Upper lobe of left lung (tissue), 6 donors: ENCODE measurements around the gene CGREF1. TPM values are rescaled to one million over a fixed set of nuclear protein-coding genes. Genes with fewer than 3 reads are reported as not detected.

ENCODE experiments used
- ATAC-seq, 2 donors: fragments of 200-7000 bp; cut with Tn5 transposase; one replicate each; pipeline ENCODE4 v1.9.1; 2022; ENCODE audit warnings: mild to moderate bottlenecking in 2 of 2, moderate library complexity in 2 of 2; ENCODE audit not compliant: low FRiP score in 2 of 2
- DNase-seq, 2 donors: peaks; one replicate each; pipeline ENCODE4 v3.0.0-alpha.2; 2019 to 2020
- H3K27ac ChIP-seq, 4 donors: fragments of 200-600 bp; sonication (generic); one replicate each; pipeline ENCODE4 v1.5.1; 2016 to 2019
- H3K27me3 ChIP-seq, 4 donors: fragments of 200-600 bp; sonication (generic); one replicate each; pipeline ENCODE4 v1.5.1; 2017 to 2019
- H3K36me3 ChIP-seq, 4 donors: fragments of 200-600 bp; sonication (generic); one replicate each; pipeline ENCODE4 v1.5.1; 2016 to 2019
- H3K4me1 ChIP-seq, 4 donors: fragments of 200-600 bp; sonication (generic); one replicate each; pipeline ENCODE4 v1.5.1; 2018 to 2019
- H3K4me3 ChIP-seq, 4 donors: fragments of 200-600 bp; sonication (generic); one replicate each; pipeline ENCODE4 v1.5.1; 2017 to 2019; ENCODE audit warnings: mild to moderate bottlenecking in 2 of 4, moderate library complexity in 1 of 4
- H3K9me3 ChIP-seq, 4 donors: fragments of 200-600 bp; sonication (generic); one replicate each; pipeline ENCODE4 v1.5.1; 2018 to 2019
- CTCF ChIP-seq, 6 experiments: fragments of 450-650 bp in 4 of 6; fragments of 200-600 bp in 2 of 6; sonication (generic) in 2 of 6; IDR thresholded peaks; one replicate each; pipeline ENCODE4 v1.5.1; 2016 to 2019; ENCODE audit warnings: antibody characterized with exemption in 6 of 6
- EP300 ChIP-seq, 4 donors: sonication (generic); formaldehyde crosslinking; IDR thresholded peaks; one replicate each; pipeline ENCODE4 v1.5.1; 2017; ENCODE audit warnings: antibody characterized with exemption in 4 of 4, control low read depth in 2 of 4
- POLR2A ChIP-seq, 4 donors: fragments of 450-650 bp; IDR thresholded peaks; one replicate each; pipeline ENCODE4 v1.5.1; 2016 to 2017; ENCODE audit warnings: antibody characterized with exemption in 4 of 4, mild to moderate bottlenecking in 2 of 4
- POLR2AphosphoS5 ChIP-seq, 2 donors: sonication (generic); formaldehyde crosslinking; IDR thresholded peaks; one replicate each; pipeline ENCODE4 v1.5.1; 2017; ENCODE audit warnings: antibody characterized with exemption in 2 of 2
- WGBS, 2 donors: methylation state at CpG; one replicate each; pipeline ENCODE4 v1.1.5; 2017 to 2018; 5-methylcytosine and 5-hydroxymethylcytosine counted together
- total RNA-seq, 6 donors: library from RNA; depleted of rRNA in 4 of 6; stranded (reverse); fragments of >200 nt in 4 of 6; gene quantifications; one replicate each; pipeline versions ENCODE4 v1.1.0 to v1.2.1, GENCODE V29; 2016 to 2021
- donor health status: DM: no; HTN: no; CAD: no; lungs with moderate emphysema.
- donor health status: DM: no; HTN: yes; CAD: no; lungs with severe emphysema.

CGREF1 gene
- total RNA-seq, 6 donors from 2014 or later = 0.79 to 1.2 (median 1.0) TPM; not detected in 3

GRCh38 chr2:27138111-27138510 is 19.2 kb upstream of the CGREF1 start:
- Histone ChIP-seq H3K36me3 (no peaks in the 10 kb centered on the region), H3K4me3 (no peak overlapping the region), H3K9me3 (no peaks in the 10 kb centered on the region), H3K27me3 (no peaks in the 10 kb centered on the region), H3K27ac (no peak overlapping the region), H3K4me1 (peaks cover 7 to 10% (median 8%) of the 10 kb centered on the region in 4 donors)
- TF ChIP-seq POLR2A (IDR thresholded peaks at IDR 0.05) = no peak
- no peak for TF ChIP-seq EP300 (IDR thresholded peaks at IDR 0.05)
- TF ChIP-seq POLR2AphosphoS5 (IDR thresholded peaks at IDR 0.05) = no peak
- no peak for TF ChIP-seq CTCF (IDR thresholded peaks at IDR 0.05)
- ATAC-seq = no peak
- DNase-seq = no peak
- WGBS, 2 donors = 78 to 87% methylated on average over 5 to 7 of the region's 7 CpGs

- H3K36me3 ChIP-seq = peaks cover 0 to 5% (median 2%) of the 10 kb centered on the region in 4 donors
- H3K27ac ChIP-seq = no peak overlapping the region
- ATAC-seq (no peak), DNase-seq (peak in 1 of 2 donors; percentile 77)
- H3K9me3 ChIP-seq = no peaks in the 10 kb centered on the region
- H3K4me3 ChIP-seq = no peak overlapping the region
- H3K4me1 ChIP-seq = peaks cover 9 to 17% (median 13%) of the 10 kb centered on the region in 4 donors
- no peaks in the 10 kb centered on the region for H3K27me3 ChIP-seq
- 89% methylated on average over 10 to 16 of the region's 21 CpGs for WGBS, 2 donors
- TF ChIP-seq POLR2A (IDR thresholded peaks at IDR 0.05) (no peak), POLR2AphosphoS5 (IDR thresholded peaks at IDR 0.05) (no peak), EP300 (IDR thresholded peaks at IDR 0.05) (no peak), CTCF (IDR thresholded peaks at IDR 0.05) (no peak)
Measured at GRCh38 chr2:27137322-27137935, 18.5 kb upstream of the CGREF1 start.

GRCh38 chr2:27136751-27137150 is 17.8 kb upstream of the CGREF1 start:
- ATAC-seq (no peak), DNase-seq (no peak)
- 93 to 94% methylated on average over 3 to 7 of the region's 7 CpGs for WGBS, 2 donors
- H3K27ac ChIP-seq = no peak overlapping the region
- H3K36me3 ChIP-seq = peaks cover 0 to 12% (median 8%) of the 10 kb centered on the region in 4 donors
- no peaks in the 10 kb centered on the region for H3K27me3 ChIP-seq
- H3K4me3 ChIP-seq = no peak overlapping the region
- H3K4me1 ChIP-seq = peaks cover 9 to 22% (median 13%) of the 10 kb centered on the region in 4 donors
- TF ChIP-seq EP300 (IDR thresholded peaks at IDR 0.05) (no peak), CTCF (IDR thresholded peaks at IDR 0.05) (no peak), POLR2AphosphoS5 (IDR thresholded peaks at IDR 0.05) (no peak), POLR2A (IDR thresholded peaks at IDR 0.05) (no peak)
- no peaks in the 10 kb centered on the region for H3K9me3 ChIP-seq

GRCh38 chr2:27135478-27135955 is 16.6 kb upstream of the CGREF1 start:
- ATAC-seq (no peak), DNase-seq (no peak)
- no peaks in the 10 kb centered on the region for H3K27me3 ChIP-seq
- whole genome bisulfite sequencing, 2 donors = 75 to 91% methylated on average over 11 of the region's 12 CpGs
- H3K36me3 ChIP-seq = peaks cover 0 to 24% (median 21%) of the 10 kb centered on the region in 4 donors
- H3K4me3 ChIP-seq = no peak overlapping the region
- no peaks in the 10 kb centered on the region for H3K9me3 ChIP-seq
- H3K27ac ChIP-seq = no peak overlapping the region
- TF ChIP-seq POLR2A (IDR thresholded peaks at IDR 0.05) (no peak), EP300 (IDR thresholded peaks at IDR 0.05) (no peak), CTCF (IDR thresholded peaks at IDR 0.05) (no peak), POLR2AphosphoS5 (IDR thresholded peaks at IDR 0.05) (no peak)
- H3K4me1 ChIP-seq = peaks cover 9 to 22% (median 13%) of the 10 kb centered on the region in 4 donors
